NCI-H2029 (cell line): ENCODE results near the gene SMIM9.
A peak's percentile ranks its signal among the peaks of the same experiment; 100 is the strongest.

Experiments used
- DNase-seq: peaks from one replicate; lab custom pipeline; 2025; lab: John Stamatoyannopoulos, UW

The SMIM9 gene

GRCh38 chrX:154815274-154815818 is 19.1 kb downstream of the SMIM9 start:
- DNase-seq = no peak

- no peak for DNase-seq
Observed at GRCh38 chrX:154813801-154814200, 20.7 kb downstream of the SMIM9 start.

- no peak for DNase-seq
Observed at GRCh38 chrX:154812341-154813101, 21.9 kb downstream of the SMIM9 start.

- DNase-seq = no peak
Observed at GRCh38 chrX:154809939-154810665, 24.4 kb downstream of the SMIM9 start.

- DNase-seq = no peak
Observed at GRCh38 chrX:154806837-154807501, 27.5 kb downstream of the SMIM9 start.

GRCh38 chrX:154805696-154806091 is 28.8 kb downstream of the SMIM9 start:
- no peak for DNase-seq

GRCh38 chrX:154804957-154805695 is 29.3 kb downstream of the SMIM9 start, which contains the start of gene MPP1:
MPP1 (minus strand) TSS chrX:154805485; CDS start chrX:154805373, 112 bp downstream.
- DNase-seq = peak; percentile 51

GRCh38 chrX:154804261-154804956 is 30.1 kb downstream of the SMIM9 start:
- DNase-seq = no peak

- DNase-seq = no peak
Observed at GRCh38 chrX:154802947-154803346, 31.5 kb downstream of the SMIM9 start.

- DNase-seq = peak; percentile 43
Observed at GRCh38 chrX:154800478-154801210, 33.8 kb downstream of the SMIM9 start.

- peak; percentile 92 for DNase-seq
Observed at GRCh38 chrX:154799556-154800348, 34.7 kb downstream of the SMIM9 start.

GRCh38 chrX:154797006-154797405 is 37.5 kb downstream of the SMIM9 start:
- DNase-seq = no peak

- no peak for DNase-seq
Observed at GRCh38 chrX:154795016-154795415, 39.4 kb downstream of the SMIM9 start.

- DNase-seq = peak; percentile 24
Observed at GRCh38 chrX:154793084-154793795, 41.2 kb downstream of the SMIM9 start.

- DNase-seq = no peak
Observed at GRCh38 chrX:154791939-154792338, 42.5 kb downstream of the SMIM9 start.

GRCh38 chrX:154791467-154791866 is 43.0 kb downstream of the SMIM9 start:
- no peak for DNase-seq

- DNase-seq = no peak
Observed at GRCh38 chrX:154785716-154786115, 48.7 kb downstream of the SMIM9 start.

- DNase-seq = no peak
Observed at GRCh38 chrX:154784149-154784995, 50.1 kb downstream of the SMIM9 start.
